Astrocyte (in vitro differentiated cells and primary cell): ENCODE results near the gene EML1.

Source experiments
- EZH2 ChIP-seq: IDR thresholded peaks from 2 replicates; pipeline ENCODE4 v1.6.1; 2012; ENCODE audit warnings: mild to moderate bottlenecking, low read length, inconsistent platforms; ENCODE audit not compliant: insufficient read depth
- TF ChIP-seq, protein P1 (sequence below): IDR thresholded peaks from 2 replicates; pipeline ENCODE4 v1.5.1; 2011; ENCODE audit warnings: low read depth, mild to moderate bottlenecking, inconsistent platforms, low read length, moderate library complexity; ENCODE audit not compliant: insufficient read depth

GRCh38 chr14:99981806-99982205 is 188.6 kb downstream of the EML1 start:
- TF ChIP-seq, protein P1, sequence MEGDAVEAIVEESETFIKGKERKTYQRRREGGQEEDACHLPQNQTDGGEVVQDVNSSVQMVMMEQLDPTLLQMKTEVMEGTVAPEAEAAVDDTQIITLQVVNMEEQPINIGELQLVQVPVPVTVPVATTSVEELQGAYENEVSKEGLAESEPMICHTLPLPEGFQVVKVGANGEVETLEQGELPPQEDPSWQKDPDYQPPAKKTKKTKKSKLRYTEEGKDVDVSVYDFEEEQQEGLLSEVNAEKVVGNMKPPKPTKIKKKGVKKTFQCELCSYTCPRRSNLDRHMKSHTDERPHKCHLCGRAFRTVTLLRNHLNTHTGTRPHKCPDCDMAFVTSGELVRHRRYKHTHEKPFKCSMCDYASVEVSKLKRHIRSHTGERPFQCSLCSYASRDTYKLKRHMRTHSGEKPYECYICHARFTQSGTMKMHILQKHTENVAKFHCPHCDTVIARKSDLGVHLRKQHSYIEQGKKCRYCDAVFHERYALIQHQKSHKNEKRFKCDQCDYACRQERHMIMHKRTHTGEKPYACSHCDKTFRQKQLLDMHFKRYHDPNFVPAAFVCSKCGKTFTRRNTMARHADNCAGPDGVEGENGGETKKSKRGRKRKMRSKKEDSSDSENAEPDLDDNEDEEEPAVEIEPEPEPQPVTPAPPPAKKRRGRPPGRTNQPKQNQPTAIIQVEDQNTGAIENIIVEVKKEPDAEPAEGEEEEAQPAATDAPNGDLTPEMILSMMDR = no peak
- no peak for TF ChIP-seq EZH2
